Adipose tissue (tissue), 3 donors: Measurements from ENCODE around the gene SWSAP1. TPM values are rescaled to one million over a fixed set of nuclear protein-coding genes. Genes with fewer than 3 reads are reported as not detected.
"Not testable (repeated sequence)": the region's sequence is repeated elsewhere in the genome, so short reads cannot be mapped to it uniquely, and the experiment has no call there.

Experiments used
- H3K27ac ChIP-seq: one replicate; pipeline ENCODE4 v1.5.1; 2013; ENCODE audit warnings: low read depth, low read length
- WGBS, 3 donors: extraction: QIAGEN DNeasy Blood & Tissue Kit; methylation state at CpG; one replicate each; pipeline ENCODE4 v1.1.7; 2013; 5-methylcytosine and 5-hydroxymethylcytosine counted together
- polyA plus RNA-seq, 3 donors: library from polyadenylated mRNA; stranded (reverse); fragments of 200-250 nt; gene quantifications; one replicate each; pipeline ENCODE4 v1.2.3, GENCODE V29; 2013
- donor health status: healthy with polysubstance abuse.
- donor health status: Bipolar disorder and iron deficiency.
- donor health status: healthy.

The SWSAP1 gene
- polyA plus RNA-seq, 3 donors: 1.4 to 2.4 (median 2.1) TPM

DNA sequence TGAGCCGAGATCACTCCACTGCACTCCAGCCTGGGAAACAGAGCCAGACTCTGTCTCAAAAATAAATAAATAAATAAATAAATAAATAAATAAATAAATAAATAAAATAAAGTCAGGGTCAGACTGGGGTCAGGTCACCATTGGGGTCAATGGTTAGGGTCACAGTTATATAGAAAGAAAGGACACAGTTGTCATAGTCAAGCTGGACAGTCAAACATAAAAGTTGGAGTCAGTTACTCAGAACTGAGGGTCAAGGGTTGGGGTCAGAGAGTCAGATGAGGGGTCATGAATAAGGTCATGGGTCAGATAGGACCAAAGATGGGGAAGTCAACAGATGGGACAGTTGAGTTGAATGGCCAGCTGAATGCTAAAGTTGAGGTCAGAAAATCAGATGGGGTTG, 26.3 kb downstream of the SWSAP1 start:
- WGBS, 3 donors: 74 to 89% (median 79%) methylated on average over 1 of the region's 1 CpG
- H3K27ac ChIP-seq: no peak overlapping the region

DNA sequence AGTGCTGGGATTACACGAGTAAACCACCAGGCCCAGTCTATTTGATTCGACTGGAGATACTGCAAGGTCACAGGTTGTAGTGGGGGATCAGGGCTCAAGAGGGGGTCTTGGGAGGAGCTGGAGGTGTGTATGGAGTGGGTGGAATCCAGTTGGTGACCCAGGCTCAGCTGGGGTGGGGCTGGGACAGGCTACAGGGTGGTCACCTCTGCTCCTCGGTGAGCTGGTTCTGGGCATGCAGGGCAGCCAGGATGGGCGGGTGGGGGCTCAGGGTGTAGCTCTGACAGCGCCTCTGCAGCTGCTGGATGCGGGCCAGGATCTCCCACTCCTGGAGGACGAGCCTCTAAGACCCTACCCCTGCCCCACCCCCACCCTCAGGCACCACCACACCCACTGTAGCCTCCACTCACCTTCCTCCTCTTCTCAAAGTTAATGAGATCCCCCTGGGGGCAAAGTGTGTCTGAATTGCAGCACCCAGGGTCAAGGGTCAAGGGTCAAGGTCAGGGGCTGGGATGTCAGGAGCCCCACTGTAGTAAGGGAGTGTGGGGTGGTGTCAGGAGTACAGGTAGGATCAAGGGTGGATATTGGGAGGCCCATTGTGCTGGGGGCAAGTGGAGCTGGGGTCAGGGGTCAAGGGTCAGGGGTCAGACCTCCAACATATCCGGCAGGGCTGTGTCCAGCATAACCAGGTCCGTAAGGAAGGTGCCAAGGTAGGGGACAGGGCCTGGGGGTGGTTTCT, 27.5 kb downstream of the SWSAP1 start:
- WGBS, 3 donors: 82 to 89% (median 84%) methylated on average over 8 to 9 of the region's 9 CpGs
- no peak overlapping the region for H3K27ac ChIP-seq

DNA sequence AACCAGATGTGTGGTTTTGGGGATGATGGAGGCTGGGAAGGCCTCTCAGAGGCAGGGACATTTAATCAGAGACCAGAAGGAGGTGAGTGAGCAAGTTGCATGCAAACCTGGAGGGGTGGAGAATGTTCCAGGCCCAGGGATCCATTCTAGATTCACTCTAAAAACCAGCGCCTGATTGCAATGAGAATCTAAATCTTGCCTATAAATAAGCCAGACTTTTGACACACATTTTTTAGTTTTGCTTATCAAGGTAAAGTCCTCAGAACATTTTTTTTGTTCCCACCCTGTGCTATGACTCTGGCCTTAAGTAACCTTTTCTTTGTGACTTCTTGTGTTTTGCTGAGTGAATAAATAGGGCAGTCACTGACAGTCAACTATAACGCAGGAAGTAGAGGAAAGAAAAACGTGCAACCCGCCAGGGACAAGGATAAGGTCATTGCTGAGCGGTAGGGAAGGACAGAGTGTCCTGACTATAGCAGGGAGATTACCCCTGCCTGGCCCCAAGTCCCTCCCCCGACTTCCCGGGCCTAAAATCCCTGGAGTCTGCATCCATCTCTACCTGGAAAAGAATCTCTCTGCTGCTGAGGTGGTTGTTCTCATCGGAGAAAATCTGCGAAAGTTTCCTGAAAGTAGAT, 30.2 kb downstream of the SWSAP1 start:
- H3K27ac ChIP-seq: no peak overlapping the region
- WGBS, 3 donors: 49 to 72% (median 62%) methylated on average over 9 of the region's 9 CpGs

DNA sequence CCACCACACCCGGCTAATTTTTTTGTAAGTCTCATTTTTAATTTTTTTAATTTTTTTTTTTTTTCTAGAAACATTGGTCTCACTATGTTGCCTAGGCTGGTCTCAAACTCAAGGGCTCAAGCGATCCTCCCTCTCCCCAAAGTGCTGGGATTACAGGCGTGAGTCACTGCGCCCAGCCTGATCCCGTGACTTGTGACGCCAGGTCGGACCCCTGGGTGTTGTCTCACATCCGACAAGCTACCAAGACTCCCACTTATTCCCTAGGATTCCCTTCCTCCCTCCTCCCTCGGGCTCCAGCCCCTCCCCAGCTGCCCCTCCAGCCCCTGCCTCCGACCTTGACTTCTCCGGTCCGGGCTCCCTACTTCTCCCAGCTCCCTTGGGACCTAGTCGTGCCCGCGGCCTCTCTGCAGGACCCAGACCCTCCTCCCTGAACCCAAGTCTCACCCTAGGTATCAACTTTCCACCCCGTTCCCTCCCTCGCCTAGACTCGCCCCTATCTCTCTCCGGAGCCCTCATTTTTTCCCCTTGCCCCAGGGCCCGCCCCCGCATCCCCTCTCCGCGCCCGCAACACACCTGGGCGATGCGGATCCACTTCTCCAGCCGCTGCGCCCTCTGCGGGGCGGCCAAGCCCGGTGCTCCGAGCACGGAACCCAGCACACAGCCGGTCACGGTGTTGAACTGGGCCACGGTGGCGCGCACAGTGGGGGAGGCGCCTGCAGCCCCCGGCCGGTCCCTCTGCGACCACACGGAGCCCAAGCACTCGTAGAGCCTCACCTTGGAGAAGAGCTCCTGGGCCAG, 31.6 kb downstream of the SWSAP1 start:
- no peak overlapping the region for H3K27ac ChIP-seq
- 32 to 72% (median 40%) methylated on average over 44 of the region's 44 CpGs for WGBS, 3 donors

DNA sequence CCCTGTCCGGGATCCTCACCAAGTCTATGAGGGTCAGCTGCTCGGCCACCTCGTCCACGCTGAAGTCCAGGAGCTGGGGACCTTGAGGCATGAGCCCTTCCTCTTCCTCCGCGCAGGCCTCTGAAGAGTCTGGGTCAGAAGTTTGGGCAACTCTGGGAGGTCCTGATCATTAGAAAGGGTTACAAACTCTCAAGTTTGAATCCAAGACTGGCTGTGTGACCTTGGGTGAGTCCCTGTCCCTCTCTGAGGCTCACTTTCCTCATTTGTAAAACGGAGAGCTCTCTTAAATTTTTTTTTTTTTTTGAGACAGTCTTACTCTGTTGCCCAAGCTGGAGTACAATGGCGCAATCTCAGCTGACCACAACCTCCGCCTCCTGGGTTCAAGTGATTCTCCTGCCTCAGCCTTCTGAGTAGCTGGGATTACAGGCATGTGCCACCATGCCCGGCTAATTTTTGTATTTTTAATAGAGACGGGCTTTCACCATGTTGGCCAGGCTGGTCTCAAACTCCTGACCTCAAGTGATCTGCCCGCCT, 32.3 kb downstream of the SWSAP1 start:
- 71 to 88% (median 73%) methylated on average over 12 of the region's 12 CpGs for WGBS, 3 donors
- H3K27ac ChIP-seq: not testable (repeated sequence)

DNA sequence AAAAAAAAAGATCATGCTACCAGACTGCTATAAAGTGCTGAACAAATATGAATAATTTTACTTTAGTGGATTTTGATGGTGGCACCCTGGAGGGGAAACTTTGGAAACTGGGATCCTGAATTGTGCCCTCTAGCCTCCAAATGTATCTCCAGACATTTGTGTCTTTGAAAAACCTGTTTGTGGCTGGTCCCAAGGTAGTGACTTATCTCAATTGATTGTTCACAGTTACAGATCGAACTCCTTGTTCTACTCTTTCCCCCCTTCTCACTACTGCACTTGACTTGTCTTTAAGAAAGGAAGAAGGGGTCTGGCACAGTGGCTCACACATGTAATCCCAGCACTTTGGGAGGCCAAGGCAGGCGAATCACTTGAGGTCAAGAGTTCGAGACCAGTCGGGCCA, 34.1 kb downstream of the SWSAP1 start:
- H3K27ac ChIP-seq: no peak overlapping the region
- WGBS, 3 donors: 84 to 99% (median 90%) methylated on average over 4 of the region's 4 CpGs

DNA sequence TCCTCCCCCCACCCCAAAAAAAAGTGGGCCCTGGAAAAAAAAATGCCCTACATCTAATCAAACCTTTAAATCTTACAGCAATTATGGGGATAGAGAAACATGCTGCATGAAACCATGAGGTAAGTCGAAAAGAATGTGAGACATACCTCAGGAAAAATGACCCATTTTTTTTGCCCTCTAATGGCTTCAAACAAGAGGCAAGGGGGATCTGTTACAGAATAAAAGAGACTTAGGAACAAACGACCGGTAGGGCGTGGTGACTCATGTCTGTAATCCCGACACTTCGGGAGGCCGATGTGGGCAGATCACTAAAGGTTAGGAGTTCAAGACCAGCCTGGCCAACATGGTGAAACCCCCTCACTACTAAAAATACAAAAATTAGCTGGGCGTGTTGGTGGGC, 36.2 kb downstream of the SWSAP1 start:
- WGBS, 3 donors: 73% methylated on average over 8 of the region's 8 CpGs
- H3K27ac ChIP-seq: no peak overlapping the region

DNA sequence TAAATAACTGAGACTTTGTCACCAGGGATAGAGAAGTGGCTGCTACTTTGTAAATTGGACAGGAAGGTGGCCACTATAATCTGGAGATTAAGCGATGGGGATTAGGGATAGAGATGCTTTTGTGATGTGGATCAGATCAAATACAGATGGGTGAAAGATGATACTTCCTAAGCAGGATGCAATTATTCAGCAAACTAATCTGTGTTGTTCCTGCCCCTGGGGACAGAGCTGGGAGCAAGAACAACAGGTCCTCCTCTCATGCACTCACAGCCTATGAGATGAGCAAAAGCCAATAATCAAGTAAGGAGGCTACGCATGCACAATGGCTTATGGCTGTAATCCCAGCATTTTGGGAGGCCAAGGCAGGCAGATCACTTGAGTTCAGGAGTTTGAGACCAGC, 40.1 kb downstream of the SWSAP1 start:
- 83 to 95% (median 88%) methylated on average over 2 of the region's 2 CpGs for WGBS, 3 donors
- no peak overlapping the region for H3K27ac ChIP-seq

DNA sequence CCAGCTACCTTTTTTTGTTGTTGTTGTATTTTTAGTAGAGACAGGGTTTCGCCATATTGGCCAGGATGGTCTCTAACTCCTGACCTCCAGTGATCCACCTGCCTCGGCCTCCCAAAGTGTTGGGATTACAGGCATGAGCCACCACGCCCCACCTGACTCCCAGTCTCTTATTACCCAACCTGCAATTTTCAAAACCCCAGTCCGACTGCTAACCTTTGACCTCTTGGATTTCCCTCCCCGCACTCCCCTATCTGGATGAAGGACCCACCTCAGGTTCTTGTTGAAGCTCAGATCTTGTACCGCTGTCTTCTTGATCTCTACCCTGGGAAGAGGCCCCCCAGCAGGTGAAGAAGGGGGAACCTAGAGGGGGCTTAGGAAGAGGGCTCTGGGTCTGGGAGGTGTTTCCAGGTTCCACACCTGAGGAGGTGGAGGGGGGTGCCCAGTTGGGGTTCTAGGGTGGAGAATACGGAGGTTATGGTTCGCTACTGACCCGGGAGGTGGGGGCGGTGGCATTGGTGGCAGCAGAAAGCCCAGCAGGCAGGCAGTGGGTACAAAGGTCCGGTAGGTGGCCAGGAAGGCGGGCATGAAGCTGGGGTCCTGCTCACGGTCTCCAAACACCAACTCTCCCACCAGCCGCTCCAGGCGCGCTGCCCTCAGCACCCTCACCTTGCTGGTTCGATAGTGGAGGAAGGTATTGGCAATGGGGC, 42.0 kb downstream of the SWSAP1 start:
- 90 to 95% (median 91%) methylated on average over 14 to 17 of the region's 17 CpGs for WGBS, 3 donors

DNA sequence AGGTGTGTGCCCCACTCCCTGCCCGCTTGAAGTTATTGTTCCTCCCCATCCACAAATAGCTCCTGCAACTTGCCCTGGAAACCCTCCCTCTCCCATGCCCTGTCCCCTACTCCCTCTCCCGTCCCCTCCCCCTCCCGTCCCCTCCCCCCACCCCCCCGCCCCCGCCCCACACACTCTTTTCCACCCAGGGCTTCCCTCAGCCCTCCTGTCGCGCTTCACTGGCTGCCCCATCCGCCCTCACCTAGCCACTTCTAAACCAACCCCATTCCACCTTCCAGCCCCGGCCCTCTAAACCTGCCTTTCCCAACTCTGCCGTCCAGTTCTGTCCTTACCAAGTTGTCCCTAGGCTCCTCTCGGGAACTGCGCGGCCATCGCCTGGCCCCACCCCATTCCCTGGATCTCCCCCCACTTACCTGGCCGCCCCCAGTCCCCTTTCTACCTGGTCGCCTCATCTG, 43.7 kb downstream of the SWSAP1 start:
- 9 to 15% (median 10%) methylated on average over 10 to 15 of the region's 16 CpGs for WGBS, 3 donors
- H3K27ac ChIP-seq: no peak overlapping the region

More for the DNA sequence above, 42.0 kb downstream of the SWSAP1 start:
- no peak overlapping the region for H3K27ac ChIP-seq

DNA sequence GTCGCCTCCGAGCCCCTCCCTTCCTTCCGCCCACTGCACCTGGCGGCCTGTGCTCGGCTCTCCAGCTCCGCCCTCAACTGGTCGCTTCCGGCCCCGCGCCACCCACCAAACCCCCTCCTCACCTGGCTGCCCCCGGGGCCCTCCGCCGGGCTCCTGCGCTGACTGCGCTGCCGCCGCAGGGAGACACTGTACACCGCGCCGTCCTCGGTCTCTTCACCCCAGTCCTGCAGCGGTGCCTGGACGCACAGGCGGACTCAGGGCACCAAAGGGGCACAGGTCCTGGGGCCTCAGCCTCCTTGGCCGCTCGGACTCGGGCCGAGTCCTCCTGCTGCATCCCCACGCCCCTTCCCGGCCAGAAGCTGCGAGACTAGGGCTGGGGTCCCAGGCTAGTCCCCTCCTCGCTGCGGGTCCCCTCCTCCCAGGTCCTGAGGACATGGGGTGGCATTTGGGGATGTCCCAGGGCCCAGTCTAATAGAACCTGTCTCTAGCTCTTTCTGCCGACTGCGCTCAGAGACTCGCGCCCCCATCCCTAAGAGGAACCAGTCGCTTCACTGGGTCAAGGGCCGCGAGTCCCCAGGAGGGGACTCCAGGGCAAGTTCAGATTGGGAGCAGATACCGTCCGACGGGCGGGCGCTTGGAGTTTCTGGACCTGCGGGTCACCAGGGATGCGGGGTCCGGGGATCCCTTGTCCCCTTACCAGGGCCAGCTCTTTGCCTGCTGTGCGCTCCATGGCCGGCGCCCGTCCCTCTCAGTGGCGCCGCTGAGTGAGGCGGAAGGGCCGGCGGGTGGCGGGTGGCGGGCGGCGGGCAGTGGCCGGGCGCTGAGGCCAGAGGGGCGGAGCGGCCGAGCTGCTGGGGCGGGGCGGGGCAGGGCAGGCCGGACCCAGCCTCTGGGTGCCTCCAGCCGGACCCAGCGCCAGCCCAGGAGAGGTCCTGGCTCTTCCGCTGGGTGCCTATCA, 44.4 kb downstream of the SWSAP1 start, which contains the start of gene RGL3:
Gene RGL3, minus strand, starts transcription at position 766 of the 958 bp plus-strand sequence. Its CDS starts 36 bp downstream, at position 730.
- H3K27ac ChIP-seq: no peak within 1 kb of the TSS
- 1 to 4% (median 2%) methylated on average over 60 to 72 of the region's 72 CpGs for WGBS, 3 donors

DNA sequence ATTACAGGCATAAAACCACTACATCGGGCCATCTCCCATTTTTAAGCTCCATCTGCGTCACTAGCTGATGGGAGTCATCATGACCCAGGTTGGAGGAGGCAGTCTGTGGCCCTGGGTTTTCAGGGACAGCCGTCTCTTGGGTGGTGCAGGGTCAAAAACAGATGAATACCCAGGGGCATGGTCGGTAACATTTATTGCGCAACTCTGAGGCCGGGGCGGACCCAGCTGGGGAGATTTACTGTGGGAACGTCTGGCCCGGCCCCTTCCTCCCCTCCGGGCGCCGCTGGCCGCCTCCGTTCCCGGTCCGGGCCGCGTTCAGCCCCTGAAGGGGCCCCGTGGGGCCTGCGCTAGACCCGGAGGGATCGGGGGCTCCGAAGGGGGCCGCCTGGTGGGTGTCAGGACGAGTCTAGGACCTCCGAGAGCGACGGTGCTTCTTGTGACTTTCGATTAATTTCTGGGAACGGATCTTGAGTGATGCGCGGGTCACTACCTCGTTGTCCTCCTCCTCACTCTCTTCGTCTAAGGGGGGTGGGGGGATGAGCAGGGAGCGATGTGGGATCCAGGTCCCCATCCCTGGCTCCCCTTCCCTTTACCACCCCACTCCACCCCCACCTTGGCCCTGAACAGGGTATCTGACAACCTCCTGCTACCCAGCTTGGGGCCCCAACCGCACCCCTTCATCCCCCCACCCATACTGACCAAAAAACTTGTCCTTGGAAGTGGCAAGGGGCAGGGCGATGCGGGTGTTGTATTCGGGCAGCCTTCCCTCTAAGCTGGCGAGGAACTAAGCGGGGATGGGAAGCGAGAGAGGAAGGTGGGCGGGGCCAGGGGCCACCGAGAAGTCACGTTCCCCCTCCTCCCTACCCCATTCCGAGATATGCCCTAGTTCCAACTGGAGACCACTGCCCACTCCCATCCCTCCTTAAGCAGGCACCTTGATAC, 46.2 kb downstream of the SWSAP1 start:
- 4 to 21% (median 4%) methylated on average over 45 to 46 of the region's 46 CpGs for WGBS, 3 donors
- H3K27ac ChIP-seq: no peak overlapping the region

DNA sequence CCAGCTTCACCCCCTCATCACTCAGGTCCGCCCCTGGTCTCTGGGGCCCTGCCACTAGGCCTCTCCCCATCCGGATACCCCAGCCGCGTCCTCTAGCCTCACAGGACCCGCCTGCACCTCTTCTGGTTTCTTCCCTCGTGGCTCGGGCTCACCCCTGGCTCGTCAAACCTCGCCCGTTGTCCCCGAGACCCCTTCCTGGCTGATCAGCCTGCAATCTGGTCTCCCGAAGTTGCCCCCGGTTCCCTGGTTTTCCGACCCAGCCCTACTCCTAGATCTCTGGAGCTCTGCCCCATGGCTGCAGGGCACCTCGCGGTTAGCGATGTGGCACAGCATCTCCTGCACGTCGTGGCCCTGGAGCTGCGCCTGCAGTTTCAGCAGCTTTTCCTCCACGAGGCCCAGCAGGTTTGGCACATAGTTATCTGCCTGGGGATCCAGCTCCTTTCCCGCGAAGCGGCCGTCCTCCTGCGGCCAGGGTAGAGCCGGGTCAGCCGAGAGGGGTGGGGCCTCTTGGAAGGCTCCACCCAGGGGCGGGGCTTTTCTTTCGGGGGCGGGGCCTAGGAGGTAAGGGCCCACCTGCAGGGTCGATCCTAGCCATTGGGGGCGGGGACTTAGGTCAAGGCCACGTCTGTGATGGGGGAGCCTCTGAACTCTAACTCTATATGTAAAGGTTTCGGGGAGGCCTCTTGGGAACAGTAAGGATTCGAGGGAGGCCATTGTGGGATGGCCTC, 47.1 kb downstream of the SWSAP1 start:
- 12 to 31% (median 14%) methylated on average over 36 of the region's 36 CpGs for WGBS, 3 donors
- no peak overlapping the region for H3K27ac ChIP-seq

DNA sequence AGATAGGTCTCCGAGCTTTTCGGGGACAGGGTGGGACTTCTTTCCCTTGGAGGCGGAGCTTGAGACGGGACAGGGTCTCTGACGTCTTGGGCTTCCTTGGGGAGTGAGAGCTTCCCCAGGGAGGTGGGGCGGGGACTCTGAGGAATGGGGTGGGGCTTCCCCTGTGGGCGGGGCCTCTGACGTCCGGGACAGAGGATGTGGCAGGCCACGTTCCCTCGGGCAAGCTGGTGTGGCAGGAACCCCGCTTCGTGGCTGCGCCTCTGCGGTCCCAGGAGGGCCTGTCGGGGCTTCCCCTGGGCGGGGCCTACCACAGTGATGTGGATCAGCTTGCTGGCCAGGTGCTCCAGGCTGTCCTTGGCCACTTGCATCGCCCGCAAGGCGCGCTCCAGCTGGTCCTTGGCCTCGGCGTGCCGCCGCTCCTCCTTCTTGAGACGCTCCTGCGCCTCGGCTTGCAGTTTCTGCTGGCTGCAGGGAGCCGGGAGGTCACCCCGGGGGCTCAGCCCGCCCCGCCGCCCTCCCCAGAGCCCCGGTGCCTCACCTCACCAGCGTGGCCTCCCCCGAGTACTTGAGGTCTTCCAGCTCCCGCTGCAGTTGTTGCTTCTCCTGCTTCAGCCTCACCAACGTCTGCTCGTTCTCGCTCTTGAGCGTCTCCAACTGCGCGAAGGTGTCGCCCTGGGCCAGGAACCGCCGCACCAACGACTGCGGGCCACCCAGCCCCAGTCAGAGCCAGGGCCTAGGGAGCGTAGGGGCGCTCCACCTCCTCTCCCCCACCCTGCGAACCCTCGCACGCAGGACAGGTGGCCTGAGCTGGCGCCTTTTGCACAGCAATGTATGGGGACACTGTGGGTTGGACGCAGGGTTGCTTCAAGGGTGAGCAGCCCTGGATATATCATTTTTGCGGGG, 47.9 kb downstream of the SWSAP1 start:
- WGBS, 3 donors: 5 to 10% (median 7%) methylated on average over 55 to 56 of the region's 56 CpGs
- no peak overlapping the region for H3K27ac ChIP-seq
